GM21529 (cell line): Measurements from ENCODE around the gene DRC7.
"Not testable (repeated sequence)": the region's sequence is repeated elsewhere in the genome, so short reads cannot be mapped to it uniquely, and the experiment has no call there.

Experiments
- ATAC-seq: cut with Tn5 transposase; IDR thresholded peaks from one replicate; pipeline ENCODE4 v1.9.1; 2021; ENCODE audit not compliant: unreplicated experiment

Gene DRC7

DNA sequence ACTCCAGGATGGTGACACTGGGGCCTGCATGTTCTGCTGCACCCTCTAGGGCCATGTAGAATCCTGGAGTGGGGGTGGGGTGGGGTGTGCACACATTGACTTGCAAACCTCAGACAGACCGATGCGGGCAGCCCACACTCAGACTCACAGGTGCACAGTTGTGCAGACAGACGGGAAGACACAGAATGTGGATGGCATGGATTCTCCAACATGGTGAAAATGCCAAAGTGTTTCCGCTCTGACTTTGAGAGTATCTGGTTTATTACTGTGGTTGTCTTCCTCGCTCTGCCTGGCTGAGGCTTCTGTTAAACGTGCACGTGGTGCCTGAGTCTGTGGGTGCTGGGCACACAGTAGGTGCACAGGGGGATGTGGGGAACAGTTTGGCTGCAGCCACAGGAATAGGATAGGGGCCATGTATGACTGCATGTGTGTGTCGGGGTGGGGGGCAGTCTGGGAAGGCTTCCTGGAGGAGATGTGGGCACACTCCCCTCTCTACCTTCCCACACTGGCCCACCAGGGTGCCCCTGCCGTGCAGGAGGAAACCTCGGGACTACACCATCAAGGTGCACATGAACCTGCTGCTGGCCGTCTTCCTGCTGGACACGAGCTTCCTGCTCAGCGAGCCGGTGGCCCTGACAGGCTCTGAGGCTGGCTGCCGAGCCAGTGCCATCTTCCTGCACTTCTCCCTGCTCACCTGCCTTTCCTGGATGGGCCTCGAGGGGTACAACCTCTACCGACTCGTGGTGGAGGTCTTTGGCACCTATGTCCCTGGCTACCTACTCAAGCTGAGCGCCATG lies 35.5 kb upstream of the DRC7 start:
- ATAC-seq = no peak

DNA sequence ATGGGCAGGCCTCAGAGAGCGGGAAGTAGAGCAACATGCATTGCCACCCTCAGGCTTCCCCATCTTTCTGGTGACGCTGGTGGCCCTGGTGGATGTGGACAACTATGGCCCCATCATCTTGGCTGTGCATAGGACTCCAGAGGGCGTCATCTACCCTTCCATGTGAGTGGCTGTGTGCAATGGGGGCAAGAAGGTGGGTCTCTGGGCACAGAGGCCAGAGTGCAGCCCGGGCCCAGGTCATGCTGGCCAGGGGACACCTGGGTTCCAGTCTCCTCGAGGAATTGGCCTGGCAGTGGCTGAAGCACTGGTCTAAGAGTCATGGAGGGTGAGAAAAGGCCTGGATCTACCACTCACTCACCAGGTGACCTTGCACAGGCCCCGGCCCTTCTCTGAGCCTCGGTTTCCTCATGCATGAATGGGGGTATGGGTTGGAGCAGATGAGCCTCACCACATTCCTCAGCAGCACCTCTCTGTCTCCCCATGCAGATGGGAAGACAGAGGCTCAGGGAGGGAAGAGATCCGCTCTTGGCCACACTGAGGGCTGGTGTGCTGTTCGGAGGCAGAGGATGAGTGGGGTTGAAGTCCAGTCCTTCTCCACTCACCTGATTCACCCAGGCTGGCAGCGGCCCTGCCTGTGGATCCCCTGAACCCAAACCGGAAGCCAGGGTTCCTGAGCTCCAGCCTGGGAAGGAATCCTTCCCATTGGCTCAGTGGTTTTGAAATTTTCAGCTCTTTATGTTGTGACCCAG lies 33.7 kb upstream of the DRC7 start:
- no peak for ATAC-seq

DNA sequence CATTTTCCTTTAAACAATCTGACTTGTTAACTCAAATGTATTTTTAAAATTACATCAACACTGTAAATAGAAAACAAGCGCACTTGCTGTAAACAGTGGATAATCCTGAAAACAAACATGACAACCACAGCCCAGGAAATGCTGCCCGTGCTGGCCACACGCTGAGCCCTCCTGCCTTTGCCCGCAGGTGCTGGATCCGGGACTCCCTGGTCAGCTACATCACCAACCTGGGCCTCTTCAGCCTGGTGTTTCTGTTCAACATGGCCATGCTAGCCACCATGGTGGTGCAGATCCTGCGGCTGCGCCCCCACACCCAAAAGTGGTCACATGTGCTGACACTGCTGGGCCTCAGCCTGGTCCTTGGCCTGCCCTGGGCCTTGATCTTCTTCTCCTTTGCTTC lies 33.1 kb upstream of the DRC7 start:
- no peak for ATAC-seq

DNA sequence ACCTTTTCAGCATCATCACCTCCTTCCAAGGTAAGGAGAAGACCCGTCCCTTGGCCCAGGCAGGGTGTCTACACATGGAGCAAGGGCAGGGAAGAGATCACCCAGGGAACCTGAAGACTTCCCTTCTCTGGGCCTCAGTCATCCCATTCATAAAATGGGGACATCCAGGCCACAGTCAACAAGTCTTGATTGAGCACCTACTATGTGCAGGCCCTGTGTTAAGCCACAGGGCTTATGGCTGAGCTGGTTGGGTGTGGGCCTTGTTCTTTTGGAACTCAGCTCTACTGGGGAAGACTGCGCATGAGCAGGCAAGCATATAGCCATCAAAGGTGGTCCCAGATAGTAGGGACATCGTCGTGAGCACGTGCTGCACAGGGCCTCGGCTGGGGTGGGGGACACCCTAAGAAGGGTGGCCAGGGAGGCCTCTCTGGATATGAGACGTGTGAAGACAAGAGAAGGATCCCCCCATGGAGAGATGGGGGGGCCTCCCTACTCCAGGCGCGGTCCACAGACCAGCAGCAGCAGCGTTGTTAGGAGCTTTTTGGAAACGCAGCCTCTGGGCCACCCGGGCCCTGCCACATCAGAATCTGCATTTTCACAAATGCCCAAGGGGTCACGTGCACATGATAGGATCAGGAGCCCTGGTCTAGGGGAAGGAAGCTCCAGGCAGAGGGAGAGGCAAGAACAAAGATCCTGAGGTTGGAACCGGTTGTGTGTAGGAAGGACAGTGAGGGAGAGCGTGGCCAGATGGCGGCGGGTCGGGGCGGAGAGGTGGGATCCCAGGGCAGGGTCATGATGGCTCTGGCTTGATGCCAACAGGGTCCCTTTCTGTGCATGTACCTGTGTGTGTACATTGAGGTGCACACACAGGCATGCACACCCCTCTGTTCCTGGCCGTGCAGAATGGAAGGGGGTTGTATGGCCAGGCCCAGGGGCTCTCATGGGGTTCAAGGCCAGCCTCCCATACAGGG lies 32.4 kb upstream of the DRC7 start:
- no peak for ATAC-seq

DNA sequence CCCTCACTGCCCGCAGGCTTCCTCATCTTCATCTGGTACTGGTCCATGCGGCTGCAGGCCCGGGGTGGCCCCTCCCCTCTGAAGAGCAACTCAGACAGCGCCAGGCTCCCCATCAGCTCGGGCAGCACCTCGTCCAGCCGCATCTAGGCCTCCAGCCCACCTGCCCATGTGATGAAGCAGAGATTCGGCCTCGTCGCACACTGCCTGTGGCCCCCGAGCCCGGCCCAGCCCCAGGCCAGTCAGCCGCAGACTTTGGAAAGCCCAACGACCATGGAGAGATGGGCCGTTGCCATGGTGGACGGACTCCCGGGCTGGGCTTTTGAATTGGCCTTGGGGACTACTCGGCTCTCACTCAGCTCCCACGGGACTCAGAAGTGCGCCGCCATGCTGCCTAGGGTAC lies 31.2 kb upstream of the DRC7 start:
- ATAC-seq = no peak

DNA sequence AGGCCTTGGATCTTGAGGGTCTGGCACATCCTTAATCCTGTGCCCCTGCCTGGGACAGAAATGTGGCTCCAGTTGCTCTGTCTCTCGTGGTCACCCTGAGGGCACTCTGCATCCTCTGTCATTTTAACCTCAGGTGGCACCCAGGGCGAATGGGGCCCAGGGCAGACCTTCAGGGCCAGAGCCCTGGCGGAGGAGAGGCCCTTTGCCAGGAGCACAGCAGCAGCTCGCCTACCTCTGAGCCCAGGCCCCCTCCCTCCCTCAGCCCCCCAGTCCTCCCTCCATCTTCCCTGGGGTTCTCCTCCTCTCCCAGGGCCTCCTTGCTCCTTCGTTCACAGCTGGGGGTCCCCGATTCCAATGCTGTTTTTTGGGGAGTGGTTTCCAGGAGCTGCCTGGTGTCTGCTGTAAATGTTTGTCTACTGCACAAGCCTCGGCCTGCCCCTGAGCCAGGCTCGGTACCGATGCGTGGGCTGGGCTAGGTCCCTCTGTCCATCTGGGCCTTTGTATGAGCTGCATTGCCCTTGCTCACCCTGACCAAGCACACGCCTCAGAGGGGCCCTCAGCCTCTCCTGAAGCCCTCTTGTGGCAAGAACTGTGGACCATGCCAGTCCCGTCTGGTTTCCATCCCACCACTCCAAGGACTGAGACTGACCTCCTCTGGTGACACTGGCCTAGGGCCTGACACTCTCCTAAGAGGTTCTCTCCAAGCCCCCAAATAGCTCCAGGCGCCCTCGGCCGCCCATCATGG lies 30.5 kb upstream of the DRC7 start:
- ATAC-seq = no peak

DNA sequence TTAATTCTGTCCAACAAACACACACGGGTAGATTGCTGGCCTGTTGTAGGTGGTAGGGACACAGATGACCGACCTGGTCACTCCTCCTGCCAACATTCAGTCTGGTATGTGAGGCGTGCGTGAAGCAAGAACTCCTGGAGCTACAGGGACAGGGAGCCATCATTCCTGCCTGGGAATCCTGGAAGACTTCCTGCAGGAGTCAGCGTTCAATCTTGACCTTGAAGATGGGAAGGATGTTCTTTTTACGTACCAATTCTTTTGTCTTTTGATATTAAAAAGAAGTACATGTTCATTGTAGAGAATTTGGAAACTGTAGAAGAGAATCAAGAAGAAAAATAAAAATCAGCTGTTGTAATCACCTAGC lies 30.0 kb upstream of the DRC7 start:
- no peak for ATAC-seq

DNA sequence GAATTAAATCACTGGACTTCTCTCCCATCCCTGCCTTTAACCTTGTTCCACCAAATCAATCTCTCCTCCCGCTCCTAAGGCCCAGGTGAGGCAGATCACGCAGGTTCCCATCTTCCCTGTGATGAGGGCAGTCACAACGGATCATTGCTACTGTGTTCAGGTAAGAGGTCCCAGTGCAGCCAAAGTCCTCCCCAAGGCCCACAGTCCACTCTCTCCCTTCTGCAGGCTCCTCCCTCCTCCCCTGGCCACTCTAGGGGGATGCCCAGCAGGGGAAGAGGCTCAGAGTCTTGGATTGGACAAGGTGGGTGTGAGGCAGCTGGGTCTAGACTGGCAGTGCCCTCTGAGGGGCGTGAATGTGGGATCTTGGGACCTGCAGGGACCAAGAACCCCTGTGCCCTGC lies 29.1 kb upstream of the DRC7 start:
- ATAC-seq = no peak

DNA sequence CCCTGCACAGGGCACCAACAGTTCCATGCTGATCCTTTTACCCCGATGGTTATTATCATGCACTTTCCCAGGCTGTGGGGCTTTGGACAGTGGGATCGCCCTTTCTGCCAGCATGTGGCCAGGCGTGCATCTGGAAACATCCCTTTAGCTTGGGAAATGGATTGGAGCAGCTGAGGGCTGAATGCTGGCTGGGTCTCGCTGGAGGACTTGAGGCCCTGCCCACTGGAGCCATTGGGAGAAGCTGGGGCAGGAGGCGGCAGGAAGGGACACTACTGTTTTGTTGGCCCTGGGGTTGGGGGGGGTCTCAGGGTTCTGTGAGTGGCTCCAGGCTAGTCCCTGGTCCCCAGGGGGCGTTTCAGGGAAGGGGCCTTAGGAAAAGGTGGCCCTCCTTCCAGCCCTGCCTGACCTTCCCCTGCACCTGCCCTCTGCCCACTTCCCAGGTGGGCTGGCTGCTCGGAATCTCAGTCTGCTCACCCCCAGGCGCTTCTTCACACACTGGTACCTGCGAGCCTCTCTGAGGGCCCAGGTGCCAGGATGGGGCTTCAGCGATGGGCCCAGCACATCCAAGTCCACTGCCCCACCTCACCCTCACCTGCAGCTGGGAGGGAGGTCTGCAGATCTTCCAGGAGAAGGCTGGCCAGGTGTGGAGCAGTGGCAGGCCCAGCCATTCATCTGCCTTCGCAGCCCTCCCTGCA lies 28.1 kb upstream of the DRC7 start:
- ATAC-seq = no peak

DNA sequence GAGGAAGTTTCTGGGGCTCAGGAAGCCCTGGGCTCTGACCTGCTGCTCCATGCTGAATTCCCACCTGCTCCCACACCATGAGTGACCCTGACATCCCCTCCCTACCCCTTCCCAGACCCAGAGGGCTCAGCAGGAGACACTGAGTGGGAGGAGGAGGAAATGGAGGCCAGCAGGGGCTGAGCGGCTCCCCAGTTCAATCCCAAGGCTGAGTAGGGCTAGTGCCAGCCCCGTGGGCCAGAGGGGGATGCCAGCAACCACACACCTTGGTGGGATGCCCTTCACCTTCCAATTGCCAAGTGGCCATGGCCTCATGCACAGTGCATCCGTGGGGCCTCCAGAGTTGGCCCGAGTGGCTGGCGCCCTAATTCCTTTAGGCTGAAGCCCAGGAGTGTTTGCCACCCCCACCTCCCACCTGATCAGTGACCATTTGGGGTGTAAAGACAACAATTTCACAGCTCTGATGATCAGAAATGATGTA lies 27.5 kb upstream of the DRC7 start:
- no peak for ATAC-seq

DNA sequence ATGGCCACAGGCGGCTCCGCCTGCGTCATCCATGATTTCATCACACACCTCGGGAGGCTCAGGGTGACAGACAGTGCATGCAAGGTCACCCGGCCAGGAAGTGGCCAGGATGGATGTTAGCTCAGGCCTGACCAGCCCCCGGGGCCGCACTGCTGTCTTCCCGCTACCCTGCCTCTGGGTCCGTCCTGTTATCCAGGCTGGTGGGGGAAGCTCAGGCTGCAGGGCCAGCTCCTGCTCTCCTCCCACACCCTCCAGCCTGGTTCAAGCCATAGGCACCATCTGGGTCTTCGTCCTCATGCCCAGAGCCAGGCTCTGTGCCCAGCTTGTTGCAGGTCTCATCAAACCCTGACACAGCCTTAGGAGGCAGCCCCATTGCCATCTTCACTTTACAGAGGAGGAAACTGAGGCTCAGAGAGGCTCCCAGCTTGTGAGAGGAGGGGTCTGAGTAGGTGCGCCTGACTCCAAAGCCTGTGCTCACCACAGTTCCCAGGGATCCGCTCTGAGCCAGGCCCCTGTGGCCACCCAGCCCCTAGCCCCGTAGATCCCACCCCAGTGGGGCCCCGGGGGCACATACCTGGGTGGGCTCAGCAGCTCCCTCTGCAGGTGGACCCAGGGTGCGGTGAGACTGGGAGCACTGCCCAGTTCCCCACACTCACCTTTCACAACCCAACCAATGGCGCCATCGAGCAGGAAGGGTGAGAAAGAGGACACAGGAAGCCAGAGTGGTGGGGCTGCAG lies 26.9 kb upstream of the DRC7 start:
- no peak for ATAC-seq

DNA sequence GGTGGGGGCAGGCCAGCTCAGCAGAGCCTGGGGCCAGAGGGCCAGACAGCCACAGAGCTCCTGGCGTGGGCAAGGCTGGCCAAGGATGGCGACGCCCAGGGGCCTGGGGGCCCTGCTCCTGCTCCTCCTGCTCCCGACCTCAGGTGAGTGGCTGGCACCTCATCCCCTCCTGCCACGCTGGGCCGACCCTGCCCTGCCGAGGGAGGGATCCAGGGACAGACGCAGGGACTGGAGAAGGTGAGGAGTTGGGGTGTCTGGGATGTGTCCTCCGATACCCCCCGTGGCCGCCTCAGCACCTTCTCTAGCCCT lies 26.4 kb upstream of the DRC7 start, which contains the start of gene ADGRG3:
TSS of gene ADGRG3 (plus strand) at position 44 of the 309 bp plus-strand sequence. CDS start at position 86, 42 bp downstream.
- no peak for ATAC-seq

DNA sequence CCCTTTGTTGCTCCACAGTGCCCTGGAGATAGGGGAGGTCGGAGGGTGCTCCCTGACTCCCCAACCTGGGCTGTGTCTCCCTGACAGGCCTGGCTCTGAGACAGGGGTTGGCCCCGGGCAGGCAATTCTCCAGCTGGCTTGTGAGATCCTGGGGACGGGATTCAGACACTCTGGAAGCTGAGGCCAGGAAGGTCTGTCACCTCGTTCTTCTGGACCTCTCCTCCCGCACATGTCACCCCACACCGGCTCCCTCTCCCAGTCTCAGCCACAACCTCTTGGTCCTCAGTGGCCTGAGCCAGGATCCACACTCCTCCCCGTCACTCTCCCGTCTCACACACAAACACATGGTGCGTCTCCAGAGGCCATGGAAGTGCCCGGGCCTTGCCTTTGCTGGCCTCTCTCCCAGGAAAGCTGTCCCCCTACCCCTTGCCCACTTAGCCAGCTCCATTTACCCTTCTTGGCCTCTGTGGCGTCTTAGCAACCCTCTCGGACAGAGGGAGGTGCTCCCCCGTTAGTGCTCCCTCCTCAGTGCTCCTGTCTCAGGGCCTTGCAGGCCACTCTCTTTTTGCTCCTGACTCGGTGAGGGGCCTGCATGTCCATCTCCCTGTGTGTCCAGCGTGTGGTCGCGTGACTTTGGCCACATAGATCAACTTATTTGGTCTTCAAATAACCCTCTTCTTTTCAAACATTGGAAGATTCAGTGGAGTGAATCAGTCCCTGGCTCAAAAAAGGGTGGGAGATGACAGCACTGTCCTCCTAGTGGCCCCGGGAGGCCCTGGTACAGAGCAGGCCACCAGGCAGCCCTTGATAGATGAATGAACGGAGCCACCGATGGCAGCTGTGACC lies 25.8 kb upstream of the DRC7 start:
- no peak for ATAC-seq

DNA sequence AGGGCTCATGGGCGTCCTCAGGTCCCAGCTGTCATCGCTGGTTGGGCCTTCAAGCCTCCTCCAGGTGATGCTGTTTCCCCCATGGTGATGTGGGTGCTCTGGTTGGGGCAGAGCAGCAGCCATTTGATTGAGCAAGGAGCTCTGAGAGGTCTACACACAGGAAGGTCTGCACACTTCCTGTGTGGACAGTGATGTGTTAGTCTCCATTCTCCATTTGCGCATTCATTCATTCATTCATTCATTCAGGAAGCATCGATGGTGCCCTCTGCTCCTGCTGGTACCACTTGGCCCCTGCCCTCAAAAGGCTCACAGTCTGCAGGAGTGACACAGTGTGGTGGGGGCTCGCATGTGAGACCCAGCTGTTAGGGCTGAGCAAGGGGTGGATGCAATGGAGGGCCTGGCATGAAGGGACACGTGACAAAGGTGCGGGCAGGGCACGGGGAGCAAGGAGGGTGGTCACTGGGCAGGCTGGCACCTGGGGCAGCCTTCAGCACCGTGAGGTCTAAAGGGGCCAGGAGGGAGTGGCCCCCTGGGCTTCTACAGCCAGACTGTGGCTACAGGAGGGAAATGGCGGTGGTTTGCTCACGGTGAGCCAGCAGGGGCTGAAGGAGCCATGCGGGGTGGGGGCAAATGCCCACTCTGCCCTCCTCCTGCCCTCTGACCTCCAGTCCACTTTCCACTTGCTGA lies 25.0 kb upstream of the DRC7 start:
- no peak for ATAC-seq

DNA sequence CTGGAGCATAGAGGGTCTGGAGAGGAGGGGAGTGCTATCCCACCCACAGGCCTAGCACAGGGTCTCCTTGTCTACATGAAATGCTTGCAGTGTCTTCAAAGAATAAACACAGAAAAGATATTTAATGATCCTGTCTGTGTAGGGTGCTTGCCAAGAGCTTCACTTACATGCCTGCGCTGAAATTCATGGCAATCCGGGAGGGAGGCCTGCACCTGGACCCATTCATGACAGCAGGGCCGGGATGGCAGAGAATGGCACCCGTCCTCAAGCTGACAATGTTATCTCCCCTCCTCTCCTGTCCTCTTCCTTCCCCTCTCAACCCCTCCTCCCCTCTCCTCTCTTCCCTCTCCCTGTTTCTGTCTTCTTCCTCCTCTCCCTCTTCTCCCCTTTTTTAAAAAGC lies 24.4 kb upstream of the DRC7 start:
- ATAC-seq = no peak

DNA sequence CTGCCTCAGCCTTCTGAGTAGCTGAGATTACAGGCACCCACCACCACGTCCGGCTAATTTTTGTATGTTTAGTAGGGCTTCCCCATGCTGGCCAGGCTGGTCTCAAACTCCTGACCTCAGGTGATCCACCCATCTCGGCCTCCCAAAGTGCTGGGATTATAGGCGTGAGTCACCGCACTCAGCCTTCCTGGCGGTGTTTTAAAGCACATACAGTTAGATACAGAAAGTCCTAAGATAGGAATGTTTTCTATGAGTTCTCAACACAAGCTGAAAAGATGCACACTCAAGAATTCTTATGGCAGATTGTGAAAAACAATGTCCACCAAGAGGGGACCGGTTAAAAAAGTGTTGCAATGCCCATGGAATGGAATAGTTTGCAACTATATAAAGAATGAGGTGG lies 23.2 kb upstream of the DRC7 start:
- not testable (repeated sequence) for ATAC-seq

DNA sequence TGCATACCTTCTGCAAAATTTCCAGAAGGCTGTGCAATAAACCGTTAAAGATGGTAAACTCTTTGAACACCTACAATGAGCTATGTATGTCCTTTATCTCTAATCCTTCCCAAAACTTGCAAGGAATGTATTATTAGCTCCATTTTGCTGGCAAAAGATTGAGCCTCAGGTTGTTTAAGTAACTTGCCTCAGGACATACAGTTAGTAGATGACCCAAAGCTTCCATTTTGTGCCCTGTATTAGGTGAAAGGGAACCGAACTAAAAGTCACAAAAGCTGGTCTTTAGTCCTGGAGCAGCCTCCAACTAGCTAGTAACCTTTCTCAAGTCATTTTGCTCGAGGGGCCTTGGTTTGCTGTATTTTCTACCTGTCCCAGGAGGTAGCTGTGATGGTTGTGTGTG lies 22.2 kb upstream of the DRC7 start:
- ATAC-seq = no peak

DNA sequence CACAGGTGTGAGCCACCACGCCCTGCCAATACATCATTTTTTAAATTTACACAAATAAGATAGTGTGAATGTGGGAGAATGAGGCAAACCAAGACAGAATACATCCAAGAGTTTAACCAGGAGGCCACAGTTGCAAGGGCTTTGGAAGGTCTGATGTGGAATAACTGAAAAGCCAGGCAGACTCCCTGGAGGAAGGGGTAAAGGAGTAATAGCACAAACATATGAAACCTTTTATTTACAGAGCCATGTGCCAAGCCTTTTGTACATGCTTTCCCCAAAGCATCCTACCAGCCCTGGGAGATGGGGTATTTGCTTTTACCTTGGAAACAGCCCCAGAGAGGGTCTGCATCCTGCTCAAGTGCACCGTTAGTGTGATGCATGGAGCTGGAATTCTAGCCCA lies 21.8 kb upstream of the DRC7 start:
- no peak for ATAC-seq
